Type B pancreatic cell (in vitro differentiated cells): ENCODE data around the gene GPBP1. TPM values are rescaled to one million over a fixed set of nuclear protein-coding genes. Genes with fewer than 3 reads are reported as not detected.

Experiments
- DNase-seq: peaks from one replicate; pipeline ENCODE4 v3.0.0; 2021; ENCODE audit warnings: mixed read lengths; ENCODE audit not compliant: unreplicated experiment; ENCODE audit errors: extremely low spot score
- H3K27ac Mint-ChIP-seq: 2 replicates; pipeline ENCODE4 v1.8.0; 2021; ENCODE audit warnings: mild to moderate bottlenecking, mixed read lengths
- H3K27me3 Mint-ChIP-seq: 2 replicates; pipeline ENCODE4 v1.8.0; 2021; ENCODE audit warnings: mixed read lengths
- H3K36me3 Mint-ChIP-seq: 2 replicates; pipeline ENCODE4 v1.8.0; 2021; ENCODE audit warnings: mixed read lengths
- H3K4me1 Mint-ChIP-seq: one replicate; pipeline ENCODE4 v1.8.0; 2021; ENCODE audit warnings: mixed read lengths; ENCODE audit not compliant: unreplicated experiment
- H3K4me3 Mint-ChIP-seq: 2 replicates; pipeline ENCODE4 v1.8.0; 2021; ENCODE audit warnings: mild to moderate bottlenecking, mixed read lengths
- H3K9me3 Mint-ChIP-seq: 2 replicates; pipeline ENCODE4 v1.8.0; 2021; ENCODE audit warnings: mixed read lengths
- total RNA-seq: library from RNA; stranded (reverse); gene quantifications from 2 replicates; pipeline ENCODE4 v1.2.1, GENCODE V29; 2021; ENCODE audit warnings: low replicate concordance
- TF ChIP-seq, protein P1 (sequence below): fragments of 200-600 bp; sonication (generic); conservative IDR thresholded peaks from 2 replicates; pipeline ENCODE4 v1.5.0; 2021; ENCODE audit warnings: antibody characterized with exemption, mild to moderate bottlenecking

Gene GPBP1
- total RNA-seq, 1 donor from 2014 or later = 102 TPM

DNA sequence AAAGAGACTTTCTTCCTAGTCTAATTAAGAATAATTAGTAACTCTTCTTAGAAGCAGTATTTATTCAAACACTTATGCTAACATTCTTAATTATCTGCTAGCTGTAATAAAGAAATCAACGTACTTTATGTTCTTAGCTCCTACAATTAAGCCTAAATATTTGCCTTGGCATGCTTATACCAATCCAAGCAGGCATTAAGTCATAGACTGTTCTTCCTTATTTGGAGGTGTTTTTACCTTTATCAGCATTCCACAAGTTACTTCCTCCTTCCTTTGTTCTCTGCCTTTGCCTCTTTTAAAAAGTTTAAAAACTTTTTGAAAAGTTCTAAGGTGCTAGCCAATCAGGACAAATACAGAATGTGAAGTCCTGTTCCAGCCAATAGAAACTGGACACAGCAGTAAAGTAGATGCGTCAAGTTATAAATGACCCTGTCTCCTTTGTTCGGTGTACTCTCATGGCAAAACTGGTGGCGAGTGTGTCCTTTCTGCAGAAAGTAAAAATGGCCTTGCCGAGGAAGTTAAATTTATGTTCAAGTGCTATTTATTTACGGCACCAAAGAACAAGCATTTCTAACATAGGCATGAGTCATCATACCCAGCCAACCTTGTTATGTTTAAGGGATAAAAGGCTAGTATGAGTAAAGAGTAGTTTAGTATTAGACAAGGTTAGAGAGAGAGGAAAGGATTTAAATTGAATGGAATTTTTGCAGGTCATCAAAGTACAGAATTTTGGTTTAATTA lies 58.6 kb downstream of the GPBP1 start:
- no peak overlapping the region for H3K27ac Mint-ChIP-seq
- no peaks in the 10 kb centered on the region for H3K4me1 Mint-ChIP-seq
- no peak for DNase-seq

DNA sequence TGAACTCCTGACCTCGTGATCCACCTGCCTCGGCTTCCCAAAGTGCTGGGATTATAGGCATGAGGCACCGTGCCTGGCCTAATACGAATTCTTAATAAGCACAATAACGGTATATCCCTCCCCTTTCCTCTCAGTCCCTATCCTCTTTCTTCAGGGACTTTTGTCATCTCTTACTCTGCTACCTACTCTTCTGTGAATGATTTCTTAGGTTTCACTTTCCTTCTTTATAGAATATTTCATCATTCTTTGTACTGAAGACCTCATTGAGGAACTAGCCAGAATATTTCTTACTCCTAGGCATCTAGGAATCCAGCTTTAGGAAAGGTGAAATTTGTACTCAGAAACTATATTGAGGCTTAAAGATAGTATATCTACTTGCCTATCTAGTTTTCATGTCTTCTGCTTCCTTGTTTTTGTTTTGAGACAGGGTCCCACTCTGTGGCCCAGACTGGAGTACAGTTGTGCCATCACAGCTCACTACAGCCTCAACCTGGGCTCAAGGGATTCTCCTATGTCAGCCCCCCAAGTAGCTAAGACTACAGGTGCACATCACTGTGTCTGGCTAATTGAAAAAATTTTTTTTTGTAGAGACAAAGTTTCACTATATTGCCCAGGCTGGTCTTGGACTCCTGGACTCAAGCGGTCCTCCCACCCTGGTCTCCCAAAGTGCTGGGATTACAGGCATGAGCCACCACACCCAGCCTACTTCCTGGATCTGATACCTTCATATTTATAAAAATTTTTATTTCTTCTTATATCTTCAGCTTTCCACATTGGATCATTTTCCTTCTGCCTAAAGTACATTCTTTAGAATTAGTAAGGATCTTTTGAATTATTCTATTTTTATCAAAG lies 69.7 kb downstream of the GPBP1 start:
- Mint-ChIP-seq H3K27ac (no peak overlapping the region), H3K27me3 (no peaks in the 10 kb centered on the region), H3K9me3 (no peaks in the 10 kb centered on the region), H3K4me3 (no peak overlapping the region), H3K4me1 (no peaks in the 10 kb centered on the region), H3K36me3 (peaks cover 36% of the 10 kb centered on the region)
- no peak for DNase-seq
- TF ChIP-seq, protein P1, sequence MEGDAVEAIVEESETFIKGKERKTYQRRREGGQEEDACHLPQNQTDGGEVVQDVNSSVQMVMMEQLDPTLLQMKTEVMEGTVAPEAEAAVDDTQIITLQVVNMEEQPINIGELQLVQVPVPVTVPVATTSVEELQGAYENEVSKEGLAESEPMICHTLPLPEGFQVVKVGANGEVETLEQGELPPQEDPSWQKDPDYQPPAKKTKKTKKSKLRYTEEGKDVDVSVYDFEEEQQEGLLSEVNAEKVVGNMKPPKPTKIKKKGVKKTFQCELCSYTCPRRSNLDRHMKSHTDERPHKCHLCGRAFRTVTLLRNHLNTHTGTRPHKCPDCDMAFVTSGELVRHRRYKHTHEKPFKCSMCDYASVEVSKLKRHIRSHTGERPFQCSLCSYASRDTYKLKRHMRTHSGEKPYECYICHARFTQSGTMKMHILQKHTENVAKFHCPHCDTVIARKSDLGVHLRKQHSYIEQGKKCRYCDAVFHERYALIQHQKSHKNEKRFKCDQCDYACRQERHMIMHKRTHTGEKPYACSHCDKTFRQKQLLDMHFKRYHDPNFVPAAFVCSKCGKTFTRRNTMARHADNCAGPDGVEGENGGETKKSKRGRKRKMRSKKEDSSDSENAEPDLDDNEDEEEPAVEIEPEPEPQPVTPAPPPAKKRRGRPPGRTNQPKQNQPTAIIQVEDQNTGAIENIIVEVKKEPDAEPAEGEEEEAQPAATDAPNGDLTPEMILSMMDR = no peak

More for the DNA sequence above, 58.6 kb downstream of the GPBP1 start:
- Mint-ChIP-seq H3K9me3 (peaks cover 4% of the 10 kb centered on the region), H3K27me3 (no peaks in the 10 kb centered on the region), H3K4me3 (no peak overlapping the region), H3K36me3 (peaks cover 42% of the 10 kb centered on the region)
- TF ChIP-seq, protein P1 = no peak

DNA sequence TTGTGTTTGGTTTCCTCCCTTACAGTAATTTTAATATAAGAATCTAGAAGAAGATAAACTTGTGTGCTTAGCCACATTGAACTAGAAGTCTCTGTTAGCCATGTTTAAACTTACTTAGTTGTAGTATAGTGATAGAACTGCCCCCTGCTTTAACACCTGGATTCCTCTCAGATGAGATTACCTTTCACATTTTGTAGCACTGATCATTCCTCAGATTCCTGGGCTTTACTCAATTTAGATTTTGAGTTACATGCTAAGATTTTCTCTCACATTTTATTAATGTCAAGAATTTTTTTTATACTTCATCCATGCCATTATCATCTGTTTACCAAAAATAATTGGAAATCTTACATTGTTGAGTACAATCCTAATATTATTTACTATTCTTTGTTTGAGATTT lies 70.5 kb downstream of the GPBP1 start:
- H3K4me3 Mint-ChIP-seq = no peak overlapping the region
- TF ChIP-seq, protein P1 = no peak
- no peaks in the 10 kb centered on the region for H3K27me3 Mint-ChIP-seq
- no peak overlapping the region for H3K27ac Mint-ChIP-seq
- H3K4me1 Mint-ChIP-seq = no peaks in the 10 kb centered on the region
- H3K9me3 Mint-ChIP-seq = no peaks in the 10 kb centered on the region
- peaks cover 42% of the 10 kb centered on the region for H3K36me3 Mint-ChIP-seq
- no peak for DNase-seq

DNA sequence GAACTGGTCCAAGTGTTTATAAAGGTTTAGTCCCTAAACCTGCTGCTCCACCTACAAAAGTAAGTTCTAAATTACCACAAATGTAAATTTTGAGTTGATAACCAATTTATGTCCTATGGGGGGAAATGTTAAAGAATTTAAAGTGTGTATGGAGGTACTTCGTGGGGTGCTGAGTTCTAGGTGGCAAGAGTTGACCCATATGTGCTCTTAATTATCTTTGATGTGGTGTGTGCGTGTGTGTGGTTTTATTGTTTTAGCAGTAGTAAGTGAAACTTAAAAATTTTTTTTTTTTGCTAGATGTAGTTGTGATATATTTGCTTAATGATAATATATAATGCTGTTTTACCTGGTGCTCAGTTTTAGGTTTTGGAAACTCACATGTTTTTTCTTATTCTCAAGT lies 72.6 kb downstream of the GPBP1 start:
- peaks cover 51% of the 10 kb centered on the region for H3K36me3 Mint-ChIP-seq
- H3K27ac Mint-ChIP-seq = no peak overlapping the region
- no peaks in the 10 kb centered on the region for H3K27me3 Mint-ChIP-seq
- H3K4me3 Mint-ChIP-seq = no peak overlapping the region
- no peaks in the 10 kb centered on the region for H3K4me1 Mint-ChIP-seq
- DNase-seq = no peak
- no peaks in the 10 kb centered on the region for H3K9me3 Mint-ChIP-seq
- TF ChIP-seq, protein P1 = no peak

DNA sequence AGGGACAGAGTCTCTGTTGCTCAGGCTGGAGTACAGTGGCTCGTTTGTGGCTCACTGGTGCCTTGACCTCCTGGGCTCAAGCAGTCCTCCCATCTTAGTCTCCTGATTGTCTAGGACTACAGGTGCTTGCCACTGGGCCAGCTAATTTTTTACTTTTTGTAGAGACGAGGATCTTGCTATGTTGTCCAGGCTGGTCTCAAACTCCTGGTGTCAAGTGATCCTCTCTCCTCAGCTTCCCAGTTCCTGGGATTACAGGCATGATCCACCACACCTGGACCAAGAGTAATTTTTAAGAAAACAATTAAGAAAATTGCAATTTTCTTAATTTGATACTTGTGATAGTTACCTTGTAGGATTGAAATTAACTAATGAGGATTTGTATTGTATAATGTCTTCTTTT lies 73.9 kb downstream of the GPBP1 start:
- Mint-ChIP-seq H3K27me3 (no peaks in the 10 kb centered on the region), H3K4me3 (no peak overlapping the region), H3K4me1 (no peaks in the 10 kb centered on the region), H3K27ac (no peak overlapping the region), H3K36me3 (peaks cover 51% of the 10 kb centered on the region), H3K9me3 (no peaks in the 10 kb centered on the region)
- DNase-seq = no peak
- TF ChIP-seq, protein P1 = no peak
